GM18873 (cell line): ENCODE data around the gene CNFN.

Source experiments
- ATAC-seq: cut with Tn5 transposase; IDR thresholded peaks from one replicate; pipeline ENCODE4 v1.9.1; 2021; ENCODE audit warnings: mild to moderate bottlenecking, moderate library complexity, moderate number of reproducible peaks; ENCODE audit not compliant: unreplicated experiment, low FRiP score

CNFN gene

DNA sequence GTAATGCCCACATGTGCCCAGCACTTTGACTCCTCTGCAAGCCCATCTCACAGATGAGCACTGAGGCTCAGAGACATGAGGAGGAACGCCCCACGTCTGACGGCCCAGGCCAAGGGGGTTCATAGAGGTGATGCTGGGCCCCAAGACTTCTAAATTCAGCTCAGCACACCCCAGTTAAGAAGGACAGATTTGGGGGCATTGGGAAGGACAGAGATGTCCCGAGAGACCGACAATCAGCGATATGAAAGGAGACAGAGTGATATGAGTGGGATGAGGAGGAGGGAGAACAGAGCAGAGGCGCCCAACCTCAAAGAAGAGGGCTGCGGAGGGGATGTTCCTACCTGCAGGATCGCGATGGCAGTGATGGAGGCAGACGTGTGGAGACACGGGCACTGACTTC is at the start of gene CNFN:
Gene CNFN, minus strand, starts transcription at position 399 of the 400 bp plus-strand sequence. CDS start 1,260 bp downstream, outside the sequence.
- ATAC-seq, result no peak

- no peak for ATAC-seq
Measured at GRCh38 chr19:42436006-42436405, 45.9 kb upstream of the CNFN start.

DNA sequence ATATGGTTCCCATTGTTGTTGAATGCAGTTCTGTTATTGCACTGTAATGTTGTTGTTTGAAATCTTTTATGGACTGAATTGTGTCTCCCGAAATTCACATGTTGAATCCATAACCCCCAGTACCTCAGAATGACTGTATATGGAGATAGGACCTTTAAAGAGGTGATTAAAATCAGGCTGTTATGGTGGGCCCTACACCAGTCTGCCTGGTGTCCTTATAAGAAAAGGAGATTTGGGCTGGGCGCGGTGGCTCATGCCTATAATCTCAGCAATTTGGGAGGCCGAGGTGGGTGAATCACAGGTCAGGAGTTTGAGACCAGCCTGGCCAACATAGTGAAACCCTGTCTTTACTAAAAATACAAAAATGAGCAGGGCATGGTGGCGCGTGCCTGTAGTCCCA is 45.2 kb upstream of the CNFN start:
- no peak for ATAC-seq

GRCh38 chr19:42433503-42434260 is 43.6 kb upstream of the CNFN start:
- ATAC-seq, result no peak

GRCh38 chr19:42431486-42431885 is 41.4 kb upstream of the CNFN start:
- ATAC-seq, result no peak

DNA sequence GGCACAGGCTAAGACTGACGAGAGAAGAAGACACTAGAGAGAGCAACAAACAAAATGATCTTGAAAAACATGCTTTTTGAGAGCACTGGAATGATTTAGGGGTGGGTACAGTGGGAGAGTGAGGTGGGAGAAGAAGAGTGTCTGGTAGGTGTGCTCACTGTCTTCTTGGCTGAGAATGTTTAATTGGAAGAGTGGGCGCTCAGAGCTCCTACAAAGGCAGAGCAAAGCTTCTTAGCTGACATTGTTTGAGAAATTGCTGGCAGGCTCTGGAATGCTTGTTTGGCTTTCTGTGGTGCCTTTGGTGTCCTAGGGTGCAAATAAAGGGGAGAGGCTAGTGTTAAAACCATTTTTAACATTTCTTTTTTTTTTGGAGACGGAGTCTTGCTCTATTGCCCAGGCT is 38.6 kb upstream of the CNFN start:
- ATAC-seq, result no peak

GRCh38 chr19:42427313-42427712 is 37.2 kb upstream of the CNFN start, which contains the start of gene LIPE:
LIPE (minus strand) TSS chr19:42427388; CDS start chr19:42427149, 239 bp downstream.
- no peak for ATAC-seq

GRCh38 chr19:42426643-42427042 is 36.5 kb upstream of the CNFN start:
- ATAC-seq, result no peak

DNA sequence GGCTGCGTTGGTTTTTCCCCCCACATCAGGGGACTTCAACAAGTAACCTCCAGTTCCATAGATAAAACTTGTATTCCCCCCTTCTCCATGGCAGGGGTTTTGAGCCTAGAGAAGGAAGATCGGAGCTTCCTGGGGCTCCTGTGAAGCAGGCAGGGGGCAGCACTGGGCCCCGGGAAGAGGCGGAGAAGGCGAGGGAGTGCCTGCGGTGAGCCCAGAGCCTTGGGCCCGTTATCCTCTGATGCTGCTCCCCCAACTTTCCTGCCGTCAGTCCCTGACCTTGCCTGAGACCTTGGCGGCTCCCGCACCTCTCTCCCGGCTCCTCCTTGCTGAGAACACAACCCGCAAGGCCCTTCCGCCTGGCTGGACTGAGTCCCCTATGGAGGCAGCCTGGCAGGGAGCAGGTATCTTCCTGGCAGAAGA is 34.6 kb upstream of the CNFN start:
- no peak for ATAC-seq

- no peak for ATAC-seq
Measured at GRCh38 chr19:42424345-42424707, 34.2 kb upstream of the CNFN start.

DNA sequence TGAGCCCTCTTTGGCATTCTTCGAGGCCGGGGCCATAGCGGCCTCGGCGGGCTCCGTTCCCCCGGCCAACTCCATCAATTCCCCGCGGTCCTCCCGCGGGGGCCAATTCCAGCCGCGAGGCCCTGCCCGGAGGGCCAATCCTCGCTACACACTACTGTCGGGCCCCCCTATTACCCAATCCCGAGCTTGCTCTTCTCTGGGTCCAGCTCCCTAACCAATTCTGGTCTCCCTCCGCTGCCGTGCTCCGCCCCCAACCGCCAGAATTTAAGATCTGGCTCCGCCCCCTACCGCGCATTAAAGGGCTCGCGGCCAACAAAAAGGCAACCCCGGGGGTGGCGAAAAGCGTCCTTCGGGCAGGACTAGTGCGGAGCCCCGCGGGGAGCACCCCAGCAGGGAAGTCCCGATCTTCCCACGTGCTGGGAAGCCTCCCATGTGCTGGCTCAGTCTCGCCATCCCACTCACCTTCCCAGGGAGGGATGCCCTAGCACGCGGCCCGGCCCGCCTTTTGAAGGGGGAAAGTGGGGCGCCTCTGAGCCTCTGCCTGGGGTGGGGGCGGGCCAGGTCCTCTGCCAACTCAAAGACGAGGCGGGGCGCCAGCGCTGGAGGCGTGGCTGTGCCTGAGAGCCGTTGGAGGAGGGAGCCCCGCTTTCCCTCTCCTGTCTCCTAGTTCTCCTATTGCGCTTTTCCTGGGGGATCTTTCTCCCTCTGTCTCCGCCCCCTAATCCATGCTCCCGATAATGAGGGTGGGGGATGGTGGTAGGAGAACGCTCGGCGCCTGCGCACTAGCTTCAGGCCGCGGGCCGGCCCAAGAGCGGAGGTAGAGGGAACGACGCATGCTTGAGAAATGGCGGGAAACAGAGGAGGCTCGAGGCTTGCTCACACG is 33.6 kb upstream of the CNFN start:
- ATAC-seq, result peak; percentile 84

GRCh38 chr19:42422901-42423461 is 32.9 kb upstream of the CNFN start:
- ATAC-seq, result peak; percentile 27

DNA sequence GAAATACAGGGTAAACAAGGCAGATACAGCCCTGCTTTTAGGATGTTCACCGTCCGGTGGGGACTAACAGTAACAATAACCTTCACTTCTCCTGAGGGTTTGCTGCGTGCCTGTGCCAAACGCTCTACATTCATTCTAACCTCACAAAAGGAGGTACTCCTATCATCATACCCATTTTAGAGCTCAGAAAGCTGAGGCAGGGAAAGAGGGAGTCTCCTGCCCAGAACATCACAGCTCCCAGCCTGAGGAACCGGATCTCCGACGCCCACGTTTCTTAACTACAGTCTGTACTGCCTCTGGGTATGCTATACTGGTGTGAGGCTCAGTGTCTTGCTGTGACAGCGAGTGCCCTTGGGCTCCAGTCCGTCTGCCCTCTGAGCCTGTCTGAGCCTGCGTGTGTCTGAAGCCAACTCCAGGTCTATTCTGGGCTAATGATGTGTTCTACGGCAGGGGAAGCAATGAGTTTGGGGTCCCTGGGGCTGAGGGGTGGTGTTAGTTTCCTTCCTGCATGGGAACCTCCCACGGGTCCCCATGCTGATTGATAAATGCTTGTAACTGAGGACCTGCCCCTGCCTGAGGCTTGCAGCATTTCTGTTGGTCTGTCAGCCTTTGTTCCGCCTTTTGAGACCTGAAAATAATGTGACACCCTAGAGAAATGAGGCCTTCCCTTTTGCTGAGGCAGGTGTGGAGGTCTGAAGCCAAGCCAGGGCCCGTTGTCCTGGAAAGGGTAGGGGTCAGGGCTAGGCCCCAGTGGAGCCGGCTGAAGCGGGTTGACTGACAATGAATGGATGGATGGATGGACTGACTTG is 32.2 kb upstream of the CNFN start:
- no peak for ATAC-seq

GRCh38 chr19:42421591-42422031 is 31.5 kb upstream of the CNFN start:
- no peak for ATAC-seq

DNA sequence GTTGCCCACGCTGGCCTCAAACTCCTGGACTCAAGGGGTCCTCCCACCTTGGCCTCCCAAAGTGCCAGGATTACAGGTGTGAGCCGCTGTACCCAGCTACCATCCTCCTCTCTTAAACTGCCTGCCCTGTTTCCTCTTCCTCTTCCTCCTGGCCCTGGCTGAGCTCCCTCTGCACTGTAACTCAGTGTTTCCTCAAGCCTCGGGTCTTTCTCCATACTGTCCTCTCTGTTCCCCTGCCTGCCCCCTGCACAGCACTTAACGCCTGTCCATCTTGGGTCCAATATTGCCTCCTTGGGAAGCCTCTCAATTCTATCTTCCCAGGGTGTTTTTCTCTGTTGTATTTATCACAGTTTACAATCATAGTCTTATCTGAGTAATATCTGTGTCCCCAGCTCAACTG is 31.0 kb upstream of the CNFN start:
- ATAC-seq, result no peak

DNA sequence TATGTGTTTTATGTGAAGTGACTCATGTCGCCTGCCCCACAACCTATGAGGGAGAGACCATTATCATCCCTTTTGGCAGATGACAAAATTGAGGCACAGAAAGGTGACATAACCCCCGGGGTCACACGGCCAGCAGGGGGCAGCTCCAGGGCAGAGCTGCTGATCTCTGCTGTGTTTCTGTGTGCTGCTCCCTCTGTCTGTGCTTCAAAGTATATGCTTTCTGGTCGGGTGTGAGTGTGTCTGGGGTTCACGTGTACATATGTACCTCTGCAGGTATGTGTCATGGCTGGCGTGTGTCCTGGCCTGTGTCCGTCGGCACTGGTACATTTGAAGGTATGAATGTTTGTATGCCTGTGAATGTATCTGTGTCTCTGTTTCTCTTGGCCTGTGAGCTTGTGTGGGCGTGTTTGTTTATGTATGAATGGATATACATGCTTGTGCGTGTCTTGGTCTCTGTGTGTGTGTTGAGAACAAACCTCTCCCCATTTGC is 30.0 kb upstream of the CNFN start:
- ATAC-seq, result no peak

- ATAC-seq, result no peak
Measured at GRCh38 chr19:42419309-42419708, 29.2 kb upstream of the CNFN start.

DNA sequence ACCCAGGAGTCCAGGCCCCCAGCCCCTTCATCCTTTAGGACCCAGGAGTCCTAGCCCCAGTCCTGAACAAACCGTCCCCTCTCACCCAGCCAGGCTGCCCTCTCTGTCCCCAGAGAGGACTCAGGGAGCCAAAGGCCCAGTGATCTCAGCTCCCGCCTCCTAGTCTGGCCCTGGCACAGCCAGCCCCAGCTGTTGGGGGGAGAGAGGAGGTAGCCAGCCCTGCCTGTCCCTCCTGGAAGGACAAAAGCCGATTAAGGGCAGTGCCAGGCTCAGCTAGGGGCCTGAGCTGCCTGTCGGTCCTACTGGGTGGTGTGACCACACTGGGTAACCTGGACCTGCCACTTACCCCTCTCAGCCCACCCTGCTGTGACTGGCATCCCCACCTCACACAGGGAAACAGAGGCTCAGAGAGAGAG is 22.6 kb upstream of the CNFN start:
- ATAC-seq, result no peak

- no peak for ATAC-seq
Measured at GRCh38 chr19:42412227-42412626, 22.1 kb upstream of the CNFN start.

DNA sequence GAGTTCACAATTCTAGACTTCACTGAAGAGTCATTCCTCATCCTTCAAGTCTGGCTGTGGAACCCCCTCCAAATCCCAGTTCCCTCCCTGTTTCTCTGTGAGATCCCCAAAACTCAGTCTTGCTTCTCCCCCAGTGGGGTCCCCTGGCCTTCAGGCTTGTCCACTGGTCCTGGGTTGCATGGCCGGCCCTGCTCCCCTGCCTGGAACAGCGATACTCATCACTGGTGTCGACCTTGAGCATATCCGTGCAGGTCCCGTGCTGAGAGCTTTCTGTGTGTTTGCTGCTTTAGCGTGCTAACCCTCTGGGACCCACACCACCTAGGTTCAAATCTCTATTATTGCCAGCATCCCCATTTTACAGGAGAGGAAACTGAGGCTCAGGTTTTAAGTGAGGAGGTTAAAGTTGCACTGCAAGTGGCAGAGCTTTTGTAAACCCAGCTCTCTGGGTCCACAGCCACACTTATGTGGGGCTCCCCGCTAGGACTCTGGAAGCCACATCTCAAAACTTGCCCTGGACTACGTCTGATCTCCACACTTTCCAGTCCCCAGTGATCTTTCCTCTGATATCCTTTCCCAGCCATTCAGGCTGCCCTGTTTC is 21.6 kb upstream of the CNFN start:
- ATAC-seq, result no peak
